ENCODE data around the gene FBXO42. TPM values are rescaled to one million over a fixed set of nuclear protein-coding genes. Genes with fewer than 3 reads are reported as not detected.

FBXO42 gene
- total and polyA plus RNA-seq, 2 of the 8 experiments (the other 6 are each of a cell fraction or from before 2014, with no cell fraction given), result 15.1 to 17.0 TPM

GRCh38 chr1:16198444-16199156, 153.7 kb downstream of the FBXO42 start (continued):
- TF ChIP-seq, protein P1, sequence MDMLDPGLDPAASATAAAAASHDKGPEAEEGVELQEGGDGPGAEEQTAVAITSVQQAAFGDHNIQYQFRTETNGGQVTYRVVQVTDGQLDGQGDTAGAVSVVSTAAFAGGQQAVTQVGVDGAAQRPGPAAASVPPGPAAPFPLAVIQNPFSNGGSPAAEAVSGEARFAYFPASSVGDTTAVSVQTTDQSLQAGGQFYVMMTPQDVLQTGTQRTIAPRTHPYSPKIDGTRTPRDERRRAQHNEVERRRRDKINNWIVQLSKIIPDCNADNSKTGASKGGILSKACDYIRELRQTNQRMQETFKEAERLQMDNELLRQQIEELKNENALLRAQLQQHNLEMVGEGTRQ (IDR thresholded peaks at IDR 0.05; ENCODE audit: low read length), result no peak
- TF ChIP-seq EGR1 (IDR thresholded peaks at IDR 0.05; ENCODE audit: borderline replicate concordance, low read depth, low read length), result no peak
- TF ChIP-seq TEAD4 (IDR thresholded peaks at IDR 0.05; ENCODE audit: low read depth, low read length), result no peak
- no peak for TF ChIP-seq CBX8 (IDR thresholded peaks at IDR 0.05; ENCODE audit: borderline replicate concordance, low read depth, low read length)
- no peak for TF ChIP-seq CTCF (IDR thresholded peaks at IDR 0.05; ENCODE audit: control extremely low read depth in 1 of 3, insufficient read depth in 1 of 3, low read depth in 1 of 3, low read length in 3 of 3)
- TF ChIP-seq SP4 (IDR thresholded peaks at IDR 0.05; ENCODE audit: low read length), result no peak
- TF ChIP-seq CEBPB (IDR thresholded peaks at IDR 0.05; ENCODE audit: low read depth, low read length), result no peak
- TF ChIP-seq EZH2 (IDR thresholded peaks at IDR 0.05; ENCODE audit: low read depth, low read length, severe bottlenecking), result no peak
- TF ChIP-seq HDAC2 (IDR thresholded peaks at IDR 0.05; ENCODE audit: borderline replicate concordance in 1 of 2, low read depth in 2 of 2, low read length in 2 of 2), result no peak
